Lung (tissue), 12 donors: ENCODE results near the gene IQGAP2. TPM values are rescaled to one million over a fixed set of nuclear protein-coding genes. Genes with fewer than 3 reads are reported as not detected.

Experiments
- ATAC-seq: fragments of 200-7000 bp; cut with Tn5 transposase; one replicate; pipeline ENCODE4 v1.9.1; 2020; ENCODE audit warnings: moderate number of reproducible peaks; ENCODE audit not compliant: insufficient read depth, low FRiP score
- DNase-seq, 3 donors: peaks; one replicate each; pipeline ENCODE4 v3.0.0-alpha.2; 2013 to 2017
- H3K27ac ChIP-seq, 2 donors: one replicate each; pipeline ENCODE4 v1.5.1; 2013; ENCODE audit warnings: mild to moderate bottlenecking in 2 of 2, moderate library complexity in 2 of 2, control low read depth in 1 of 2, inconsistent platforms in 1 of 2, low read depth in 1 of 2, low read length in 1 of 2
- H3K27me3 ChIP-seq, 3 donors: one replicate each; pipeline ENCODE4 v1.5.1; 2013; ENCODE audit warnings: low read length in 2 of 3; ENCODE audit not compliant: control insufficient read depth in 3 of 3, insufficient read depth in 3 of 3
- H3K36me3 ChIP-seq, 4 donors: one replicate each; pipeline ENCODE4 v1.5.1; 2013; ENCODE audit warnings: low read length in 4 of 4, mild to moderate bottlenecking in 1 of 4, moderate library complexity in 1 of 4; ENCODE audit not compliant: control insufficient read depth in 4 of 4, insufficient read depth in 4 of 4
- H3K4me1 ChIP-seq, 5 donors: one replicate each; pipeline ENCODE4 v1.5.1; 2013; ENCODE audit warnings: low read length in 5 of 5, mild to moderate bottlenecking in 2 of 5, moderate library complexity in 1 of 5; ENCODE audit not compliant: control insufficient read depth in 5 of 5, insufficient read depth in 5 of 5
- H3K4me3 ChIP-seq: one replicate; pipeline ENCODE4 v1.5.1; 2013; ENCODE audit warnings: mild to moderate bottlenecking, control low read depth, moderate library complexity
- H3K9ac ChIP-seq, 2 donors: one replicate each; pipeline ENCODE4 v1.5.1; 2013; ENCODE audit warnings: low read length in 2 of 2, control low read depth in 1 of 2; ENCODE audit not compliant: insufficient read depth in 1 of 2
- H3K9me3 ChIP-seq, 4 donors: one replicate each; pipeline ENCODE4 v1.5.1; 2013; ENCODE audit warnings: low read length in 3 of 4, mild to moderate bottlenecking in 1 of 4, moderate library complexity in 1 of 4; ENCODE audit not compliant: control insufficient read depth in 4 of 4, insufficient read depth in 3 of 4
- CTCF ChIP-seq: IDR thresholded peaks from 2 replicates; pipeline ENCODE4 v1.5.1; 2012; ENCODE audit warnings: mild to moderate bottlenecking; ENCODE audit errors: control extremely low read depth, extremely low read depth
- WGBS, 2 donors: extraction: QIAGEN DNeasy Blood & Tissue Kit; methylation state at CpG; one replicate each; pipeline ENCODE4 v1.1.7; 2013; 5-methylcytosine and 5-hydroxymethylcytosine counted together
- polyA plus RNA-seq, 2 donors: library from polyadenylated mRNA; stranded (reverse); fragments of 200-250 nt; gene quantifications; one replicate each; pipeline ENCODE4 v1.2.1, GENCODE V29; 2013
- total RNA-seq, 2 donors: library from RNA; depleted of rRNA in 1 of 2; stranded (reverse); fragments of >200 nt in 1 of 2; gene quantifications; one replicate each; pipeline ENCODE4 v1.2.1, GENCODE V29; 2014 to 2021
- donor health status: control.
- donor health status: control.
- donor health status: Bipolar disorder and iron deficiency.
- donor health status: healthy.
- donor health status: DM: yes; HTN: yes; CAD: no.

Gene IQGAP2
- total and polyA plus RNA-seq, 4 donors = 6.0 to 33.6 (median 13.7) TPM

GRCh38 chr5:76379855-76380254, 23.2 kb upstream of the IQGAP2 start:
- DNase-seq (no peak), ATAC-seq (no peak)
- no peak for TF ChIP-seq CTCF
- H3K36me3 ChIP-seq = no peaks in the 10 kb centered on the region
- H3K4me3 ChIP-seq = no peak overlapping the region
- no peaks in the 10 kb centered on the region for H3K9me3 ChIP-seq
- 55 to 79% methylated on average over 1 of the region's 1 CpG for WGBS, 2 donors
- H3K9ac ChIP-seq = no peak overlapping the region
- H3K27me3 ChIP-seq = no peaks in the 10 kb centered on the region
- peaks cover 0 to 5% (median 0%) of the 10 kb centered on the region in 5 donors for H3K4me1 ChIP-seq
- H3K27ac ChIP-seq = no peak overlapping the region

GRCh38 chr5:76380346-76381066, 22.6 kb upstream of the IQGAP2 start:
- H3K36me3 ChIP-seq = no peaks in the 10 kb centered on the region
- no peaks in the 10 kb centered on the region for H3K9me3 ChIP-seq
- no peaks in the 10 kb centered on the region for H3K27me3 ChIP-seq
- peaks cover 0 to 5% (median 0%) of the 10 kb centered on the region in 5 donors for H3K4me1 ChIP-seq
- H3K9ac ChIP-seq = no peak overlapping the region
- DNase-seq = no peak
- 80 to 84% methylated on average over 7 of the region's 7 CpGs for WGBS, 2 donors
- H3K27ac ChIP-seq = no peak overlapping the region
- no peak overlapping the region for H3K4me3 ChIP-seq
- TF ChIP-seq CTCF = no peak
- ATAC-seq = no peak

GRCh38 chr5:76383126-76383832, 19.8 kb upstream of the IQGAP2 start:
- DNase-seq (no peak), ATAC-seq (no peak)
- H3K27ac ChIP-seq = no peak overlapping the region
- no peak overlapping the region for H3K4me3 ChIP-seq
- H3K4me1 ChIP-seq = peaks cover 0 to 14% (median 0%) of the 10 kb centered on the region in 5 donors
- no peak overlapping the region for H3K9ac ChIP-seq
- no peaks in the 10 kb centered on the region for H3K36me3 ChIP-seq
- H3K9me3 ChIP-seq = no peaks in the 10 kb centered on the region
- no peak for TF ChIP-seq CTCF
- WGBS, 2 donors = 86 to 87% methylated on average over 4 of the region's 4 CpGs
- H3K27me3 ChIP-seq = no peaks in the 10 kb centered on the region
